Left ventricle myocardium inferior (tissue), 1 donor: ENCODE data around the gene NEXMIF. TPM values are rescaled to one million over a fixed set of nuclear protein-coding genes. Genes with fewer than 3 reads are reported as not detected.
"Not testable (repeated sequence)": the region's sequence is repeated elsewhere in the genome, so short reads cannot be mapped to it uniquely, and the experiment has no call there.

Experiments
- DNase-seq: peaks from one replicate; pipeline ENCODE4 v3.0.0-alpha.2; 2020
- H3K27ac ChIP-seq: fragments of 200-600 bp; replicated peaks from 2 replicates; pipeline ENCODE4 v1.8.0; 2021
- H3K27me3 ChIP-seq: fragments of 200-600 bp; 2 replicates; pipeline ENCODE4 v1.8.0; 2021; ENCODE audit warnings: low read depth
- H3K36me3 ChIP-seq: fragments of 200-600 bp; 2 replicates; pipeline ENCODE4 v1.8.0; 2021
- H3K4me1 ChIP-seq: fragments of 200-600 bp; 2 replicates; pipeline ENCODE4 v1.8.0; 2021
- H3K4me3 ChIP-seq: fragments of 200-600 bp; 2 replicates; pipeline ENCODE4 v1.8.0; 2021; ENCODE audit warnings: mild to moderate bottlenecking, moderate library complexity
- H3K9me3 ChIP-seq: fragments of 200-600 bp; replicated peaks from 2 replicates; pipeline ENCODE4 v1.8.0; 2021
- intact Hi-C: fragments of 100-400 bp; cut with micrococcal nuclease; formaldehyde crosslinking; loops from one replicate; pipeline ENCODE4 v1.11.0; 2022
- long read RNA-seq: library from polyadenylated mRNA; unstranded; transcript quantifications from one replicate; pipeline ENCODE4 v2.0.0, GENCODE V29; 2021
- total RNA-seq: library from RNA; stranded (reverse); fragmentation: NEBNext Ultra II Directional; extraction: Animal tissue kit (Norgen Biotek cat#: 25700); gene quantifications from one replicate; pipeline ENCODE4 v1.2.1, GENCODE V29; 2021
- TF ChIP-seq, protein P1 (sequence below): fragments of 200-600 bp; IDR thresholded peaks from 2 replicates; pipeline ENCODE4 v1.8.0; 2021; ENCODE audit warnings: antibody characterized with exemption, mild to moderate bottlenecking, borderline replicate concordance
- donor health status: DM: no; HTN: yes; CAD: no; lungs with severe emphysema.

Gene NEXMIF
- 0.19 TPM for total RNA-seq
- long read RNA-seq, result 0 reads

GRCh38 chrX:74925225-74926088 is at the start of gene NEXMIF:
Gene NEXMIF, minus strand, starts transcription at chrX:74925452.
- Histone ChIP-seq H3K36me3 (no peaks in the 10 kb centered on the region), H3K27ac (peak within 1 kb of the TSS; percentile 36), H3K4me1 (peaks cover 9% of the 10 kb centered on the region), H3K9me3 (no peaks in the 10 kb centered on the region), H3K4me3 (peak within 1 kb of the TSS; percentile 66), H3K27me3 (peaks cover 16% of the 10 kb centered on the region)
- intact Hi-C loops, result no loop called here
- TF ChIP-seq, protein P1, sequence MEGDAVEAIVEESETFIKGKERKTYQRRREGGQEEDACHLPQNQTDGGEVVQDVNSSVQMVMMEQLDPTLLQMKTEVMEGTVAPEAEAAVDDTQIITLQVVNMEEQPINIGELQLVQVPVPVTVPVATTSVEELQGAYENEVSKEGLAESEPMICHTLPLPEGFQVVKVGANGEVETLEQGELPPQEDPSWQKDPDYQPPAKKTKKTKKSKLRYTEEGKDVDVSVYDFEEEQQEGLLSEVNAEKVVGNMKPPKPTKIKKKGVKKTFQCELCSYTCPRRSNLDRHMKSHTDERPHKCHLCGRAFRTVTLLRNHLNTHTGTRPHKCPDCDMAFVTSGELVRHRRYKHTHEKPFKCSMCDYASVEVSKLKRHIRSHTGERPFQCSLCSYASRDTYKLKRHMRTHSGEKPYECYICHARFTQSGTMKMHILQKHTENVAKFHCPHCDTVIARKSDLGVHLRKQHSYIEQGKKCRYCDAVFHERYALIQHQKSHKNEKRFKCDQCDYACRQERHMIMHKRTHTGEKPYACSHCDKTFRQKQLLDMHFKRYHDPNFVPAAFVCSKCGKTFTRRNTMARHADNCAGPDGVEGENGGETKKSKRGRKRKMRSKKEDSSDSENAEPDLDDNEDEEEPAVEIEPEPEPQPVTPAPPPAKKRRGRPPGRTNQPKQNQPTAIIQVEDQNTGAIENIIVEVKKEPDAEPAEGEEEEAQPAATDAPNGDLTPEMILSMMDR, result peak; percentile 35
- DNase-seq, result peak; percentile 18

DNA sequence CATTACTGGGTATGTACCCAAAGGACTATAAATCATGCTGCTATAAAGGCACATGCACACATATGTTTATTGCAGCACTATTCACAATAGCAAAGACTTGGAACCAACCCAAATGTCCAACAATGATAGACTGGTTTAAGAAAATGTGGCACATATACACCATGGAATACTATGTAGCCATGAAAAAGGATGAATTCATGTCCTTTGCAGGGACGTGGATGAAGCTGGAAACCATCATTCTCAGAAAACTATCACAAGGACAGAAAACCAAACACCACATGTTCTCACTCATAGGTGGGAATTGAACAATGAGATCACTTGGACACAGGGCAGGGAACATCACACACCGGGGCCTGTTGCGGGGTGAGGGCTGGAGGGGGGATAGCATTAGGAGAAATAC is 36.7 kb upstream of the NEXMIF start:
- H3K9me3 ChIP-seq, H3K27ac ChIP-seq, H3K27me3 ChIP-seq, H3K4me3 ChIP-seq, H3K36me3 ChIP-seq, intact Hi-C loops, DNase-seq, H3K4me1 ChIP-seq: not testable (repeated sequence)

DNA sequence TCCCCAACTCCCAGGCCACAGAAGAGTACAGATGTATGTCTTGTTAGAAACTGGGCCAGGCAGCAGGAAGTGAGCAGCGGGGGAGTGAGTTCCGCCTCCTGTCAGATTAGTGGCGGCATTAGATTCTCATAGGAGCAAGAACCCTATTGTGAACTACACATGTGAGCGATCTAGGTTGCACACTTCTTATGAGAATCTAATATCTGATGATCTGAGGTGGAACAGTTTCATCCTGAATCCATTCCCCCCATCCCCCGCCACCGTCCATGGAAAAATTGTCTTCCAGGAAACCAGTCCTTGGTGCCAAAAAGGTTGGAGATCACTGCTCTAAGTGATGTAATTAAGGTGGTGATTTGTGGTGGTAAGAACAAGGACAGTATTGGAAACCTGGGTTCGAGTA is 24.5 kb upstream of the NEXMIF start:
- H3K27ac ChIP-seq, result no peak overlapping the region
- intact Hi-C loops, result no loop called here
- H3K9me3 ChIP-seq, result no peaks in the 10 kb centered on the region
- TF ChIP-seq, protein P1, result no peak
- H3K4me1 ChIP-seq, result no peaks in the 10 kb centered on the region
- no peaks in the 10 kb centered on the region for H3K36me3 ChIP-seq
- DNase-seq, result no peak
- no peak overlapping the region for H3K4me3 ChIP-seq
- no peaks in the 10 kb centered on the region for H3K27me3 ChIP-seq

- Histone ChIP-seq H3K36me3 (no peaks in the 10 kb centered on the region), H3K4me1 (no peaks in the 10 kb centered on the region)
Measured at GRCh38 chrX:74940414-74940813, 15.2 kb upstream of the NEXMIF start.

GRCh38 chrX:74931214-74931613 is 6.0 kb upstream of the NEXMIF start:
- Histone ChIP-seq H3K27me3 (no peaks in the 10 kb centered on the region), H3K9me3 (no peaks in the 10 kb centered on the region), H3K27ac (no peak overlapping the region), H3K4me3 (no peak overlapping the region), H3K4me1 (no peaks in the 10 kb centered on the region), H3K36me3 (no peaks in the 10 kb centered on the region)
- DNase-seq, result no peak
- TF ChIP-seq, protein P1, result no peak
- intact Hi-C loops, result no loop called here

More at GRCh38 chrX:74940414-74940813, 15.2 kb upstream of the NEXMIF start:
- no peaks in the 10 kb centered on the region for H3K27me3 ChIP-seq
- no peak overlapping the region for H3K4me3 ChIP-seq
- TF ChIP-seq, protein P1, result no peak
- intact Hi-C loops, result no loop called here
- DNase-seq, result no peak
- H3K9me3 ChIP-seq, result no peaks in the 10 kb centered on the region
- H3K27ac ChIP-seq, result no peak overlapping the region
